HuH-7 (cell line): ENCODE results near the gene CD300LG.
"Not testable (repeated sequence)": the region's sequence is repeated elsewhere in the genome, so short reads cannot be mapped to it uniquely, and the experiment has no call there.

Experiments
- DNase-seq: peaks from one replicate; pipeline ENCODE4 v3.0.0; 2011; ENCODE audit warnings: low spot score

CD300LG gene, protein sequence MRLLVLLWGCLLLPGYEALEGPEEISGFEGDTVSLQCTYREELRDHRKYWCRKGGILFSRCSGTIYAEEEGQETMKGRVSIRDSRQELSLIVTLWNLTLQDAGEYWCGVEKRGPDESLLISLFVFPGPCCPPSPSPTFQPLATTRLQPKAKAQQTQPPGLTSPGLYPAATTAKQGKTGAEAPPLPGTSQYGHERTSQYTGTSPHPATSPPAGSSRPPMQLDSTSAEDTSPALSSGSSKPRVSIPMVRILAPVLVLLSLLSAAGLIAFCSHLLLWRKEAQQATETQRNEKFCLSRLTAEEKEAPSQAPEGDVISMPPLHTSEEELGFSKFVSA

DNA sequence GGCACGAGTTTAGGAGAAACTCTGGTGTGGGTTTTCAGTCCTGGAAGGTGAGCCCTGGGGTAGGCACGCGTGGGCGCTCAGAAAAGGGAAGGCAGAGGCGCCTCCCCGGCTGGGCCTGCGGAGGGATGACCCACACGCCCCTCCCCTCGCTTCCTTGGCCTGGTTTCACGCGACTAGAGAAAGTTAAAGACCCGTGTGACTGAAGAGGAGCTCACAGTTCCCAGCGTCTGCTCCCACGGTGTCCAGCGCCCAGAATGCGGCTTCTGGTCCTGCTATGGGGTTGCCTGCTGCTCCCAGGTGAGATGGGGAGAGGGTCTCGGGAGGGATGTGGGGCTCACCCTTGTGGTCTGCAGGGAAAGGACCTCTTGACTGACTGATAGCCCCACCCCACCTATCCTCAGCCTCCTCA is at the start of gene CD300LG:
Gene CD300LG (plus strand): TSS at position 214 of the 409 bp plus-strand sequence. CDS start 41 bp downstream, at position 255.
- DNase-seq = no peak

GRCh38 chr17:43798024-43798423 is 49.0 kb upstream of the CD300LG start:
- DNase-seq = not testable (repeated sequence)

DNA sequence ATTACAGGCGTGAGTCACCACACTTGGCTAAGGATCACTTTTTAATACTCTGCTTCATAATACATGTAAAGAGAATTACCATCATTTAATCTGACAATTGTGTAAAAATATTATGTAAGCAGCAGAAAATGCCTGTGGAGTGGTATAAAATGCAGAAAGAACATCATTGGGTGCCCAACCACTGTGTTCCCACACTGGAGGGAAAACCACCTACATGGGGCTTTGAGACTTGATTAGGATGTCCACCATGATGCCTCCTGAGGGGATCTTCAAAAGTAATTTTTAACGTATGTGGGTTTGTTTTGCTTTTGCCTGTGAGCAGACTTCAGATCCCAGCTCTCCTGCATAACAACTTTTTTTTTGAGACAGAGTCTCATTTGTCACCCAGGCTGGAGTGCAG is 47.9 kb upstream of the CD300LG start:
- no peak for DNase-seq

DNA sequence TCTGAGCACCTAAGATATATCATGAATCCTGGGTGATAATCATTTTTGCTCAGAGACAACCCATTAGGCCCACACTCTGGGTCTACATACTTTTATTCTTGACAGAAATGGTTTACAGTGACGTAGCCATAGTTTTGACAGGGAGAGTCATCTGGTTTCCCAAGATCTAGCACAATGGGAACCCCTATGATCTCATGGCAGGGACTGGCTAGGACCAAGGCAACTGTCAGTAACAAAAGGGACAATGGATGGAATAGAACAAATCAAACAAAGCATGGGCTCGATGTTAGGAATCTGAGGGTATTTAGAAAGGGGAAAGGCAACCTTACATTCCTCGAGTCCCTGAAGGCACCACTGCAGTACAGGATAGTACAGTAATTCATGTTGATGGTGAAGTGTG is 46.2 kb upstream of the CD300LG start:
- DNase-seq = no peak

DNA sequence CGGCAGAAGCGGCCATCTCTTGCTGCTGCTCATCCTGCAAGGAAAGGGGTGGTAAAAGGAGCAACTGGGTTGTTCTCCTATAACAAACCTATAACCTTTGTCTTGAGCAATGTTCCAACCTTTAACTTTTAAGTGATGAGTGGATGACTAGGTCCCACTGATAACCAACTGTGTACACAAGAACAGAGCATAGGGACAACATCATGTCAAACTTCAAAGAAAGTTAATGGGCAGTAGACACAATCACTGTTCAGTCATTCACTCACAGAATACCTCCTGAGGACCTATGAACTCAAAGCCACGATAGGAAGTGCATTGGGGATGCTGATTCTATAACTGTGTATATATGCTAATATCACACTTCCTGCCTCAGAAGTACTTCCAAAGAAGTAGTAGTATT is 45.1 kb upstream of the CD300LG start:
- no peak for DNase-seq

DNA sequence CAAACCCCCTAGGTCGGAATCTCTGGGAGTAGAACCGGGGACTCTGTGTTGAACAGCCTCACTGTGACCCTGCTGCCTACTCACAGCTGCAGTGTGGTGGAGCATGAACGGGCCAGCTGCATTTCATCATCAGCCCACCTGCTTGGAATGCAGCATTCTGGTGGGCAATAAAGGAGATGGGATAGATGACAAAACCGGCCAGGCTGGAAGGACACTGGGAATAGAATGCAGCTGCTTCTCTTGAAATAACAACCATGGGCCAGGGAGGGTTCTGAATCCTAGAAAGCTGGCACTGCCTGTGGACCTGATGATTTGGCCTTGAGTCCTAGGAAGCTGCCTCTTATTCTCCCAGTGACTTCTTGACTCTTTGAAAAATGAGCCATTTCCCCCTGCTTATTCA is 43.2 kb upstream of the CD300LG start:
- DNase-seq = no peak

- DNase-seq = no peak
Measured at GRCh38 chr17:43805117-43805516, 41.9 kb upstream of the CD300LG start.

- DNase-seq = no peak
Measured at GRCh38 chr17:43808076-43808475, 38.9 kb upstream of the CD300LG start.

DNA sequence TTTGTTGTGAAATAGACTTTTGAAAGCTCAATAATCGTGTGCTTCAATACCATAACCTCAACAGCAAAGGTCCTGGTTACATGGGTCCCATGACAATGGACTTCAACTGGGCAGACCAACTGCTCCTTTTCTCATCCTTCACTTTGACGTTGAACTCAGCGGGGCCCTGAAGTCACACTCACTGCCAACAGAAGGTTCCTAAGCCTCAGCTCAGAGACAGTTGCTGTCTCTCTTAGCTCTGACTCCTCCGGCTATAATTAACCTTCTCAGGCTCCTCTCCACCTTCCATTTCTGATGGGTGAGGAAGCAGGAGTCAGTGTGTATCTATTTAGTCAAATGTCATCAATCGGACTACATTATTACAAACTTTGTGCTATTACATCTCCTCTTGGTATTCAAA is 37.9 kb upstream of the CD300LG start:
- DNase-seq = no peak

GRCh38 chr17:43810226-43810715 is 36.7 kb upstream of the CD300LG start:
- no peak for DNase-seq

- DNase-seq = no peak
Measured at GRCh38 chr17:43810823-43811222, 36.2 kb upstream of the CD300LG start.

DNA sequence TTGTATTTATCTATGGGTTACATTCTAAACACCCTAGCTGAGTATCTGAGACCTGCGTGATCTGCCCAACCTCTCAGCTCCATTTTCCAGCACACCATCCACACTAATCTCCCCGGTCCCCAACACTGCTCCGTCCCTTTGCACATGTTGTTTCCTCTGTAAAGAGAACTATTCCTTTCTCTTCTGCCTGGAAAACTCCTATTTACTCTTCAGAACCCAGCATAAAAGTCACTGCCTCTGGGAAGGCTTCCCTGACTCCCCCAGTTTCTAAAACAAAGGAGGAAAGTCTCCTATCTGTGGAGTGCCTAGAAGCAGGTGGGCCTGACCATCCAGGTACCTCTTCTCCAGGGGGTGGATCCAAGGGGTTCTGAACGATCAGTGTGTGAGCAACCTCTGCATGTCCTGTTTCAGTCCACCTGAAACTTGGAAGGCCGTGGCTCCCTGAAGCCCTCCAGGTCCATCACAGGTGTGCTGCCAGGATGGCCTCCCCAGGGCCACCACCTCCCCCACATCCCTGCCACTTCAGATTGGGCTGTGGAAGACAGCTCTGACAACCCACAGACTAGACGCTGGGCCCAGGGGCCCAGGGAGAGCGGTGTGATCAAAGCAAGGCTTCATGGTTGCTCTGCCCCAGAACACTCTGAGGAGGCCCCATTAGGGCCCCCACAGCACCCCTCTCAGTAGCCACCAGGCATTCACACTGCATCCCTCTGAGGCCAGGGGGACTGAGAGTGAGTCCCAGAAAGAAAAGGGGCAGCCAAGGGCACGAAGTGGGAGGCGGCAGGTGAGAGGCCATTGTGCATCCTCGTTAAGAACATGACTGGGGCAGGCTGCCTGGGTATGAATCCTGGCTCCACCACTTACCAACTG is 34.3 kb upstream of the CD300LG start:
- DNase-seq = no peak

- DNase-seq = no peak
Measured at GRCh38 chr17:43813386-43813785, 33.6 kb upstream of the CD300LG start.

- no peak for DNase-seq
Measured at GRCh38 chr17:43814026-43814425, 33.0 kb upstream of the CD300LG start.

- DNase-seq = no peak
Measured at GRCh38 chr17:43814714-43815113, 32.3 kb upstream of the CD300LG start.

GRCh38 chr17:43816336-43817320 is 30.3 kb upstream of the CD300LG start:
- no peak for DNase-seq

DNA sequence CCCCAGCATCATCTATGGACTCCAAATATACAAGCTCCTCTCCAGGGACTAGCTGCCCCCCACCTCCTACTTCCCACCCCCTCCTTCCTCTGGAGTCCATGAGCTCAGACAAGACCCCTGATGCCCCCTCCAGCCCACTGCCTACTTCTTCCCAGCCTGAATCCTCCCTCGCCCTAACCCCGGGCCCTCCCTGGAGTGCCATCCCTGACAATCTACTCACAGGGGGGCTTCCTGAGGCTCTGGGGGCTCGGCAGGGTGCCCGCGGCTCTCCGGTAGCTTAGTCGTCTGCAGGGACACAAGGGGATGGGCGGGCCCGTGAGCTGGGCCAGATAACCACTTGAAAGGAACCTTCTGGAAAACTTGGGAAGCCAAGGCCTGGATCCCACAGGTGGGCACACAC is 29.1 kb upstream of the CD300LG start:
- no peak for DNase-seq

GRCh38 chr17:43818966-43819365 is 28.0 kb upstream of the CD300LG start:
- no peak for DNase-seq

DNA sequence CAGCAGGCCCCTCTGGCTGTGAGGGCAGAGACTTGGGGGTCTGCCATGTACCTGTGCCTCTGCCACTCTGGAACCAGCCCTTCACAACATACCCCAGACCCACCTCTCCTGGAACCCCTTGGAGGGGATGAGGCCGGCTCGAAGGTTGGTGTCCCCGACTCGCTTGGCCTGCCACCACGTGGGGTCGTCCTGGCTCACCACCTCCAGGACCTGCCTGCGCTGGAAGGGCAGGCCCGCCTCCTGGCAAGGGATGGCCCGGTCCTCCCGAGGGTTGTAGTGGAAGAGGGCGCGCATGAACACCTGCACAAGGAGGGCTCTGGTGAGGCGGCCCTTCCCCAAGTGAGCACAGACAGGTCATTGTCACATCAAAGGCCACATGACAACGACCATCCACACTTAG is 26.2 kb upstream of the CD300LG start:
- no peak for DNase-seq

DNA sequence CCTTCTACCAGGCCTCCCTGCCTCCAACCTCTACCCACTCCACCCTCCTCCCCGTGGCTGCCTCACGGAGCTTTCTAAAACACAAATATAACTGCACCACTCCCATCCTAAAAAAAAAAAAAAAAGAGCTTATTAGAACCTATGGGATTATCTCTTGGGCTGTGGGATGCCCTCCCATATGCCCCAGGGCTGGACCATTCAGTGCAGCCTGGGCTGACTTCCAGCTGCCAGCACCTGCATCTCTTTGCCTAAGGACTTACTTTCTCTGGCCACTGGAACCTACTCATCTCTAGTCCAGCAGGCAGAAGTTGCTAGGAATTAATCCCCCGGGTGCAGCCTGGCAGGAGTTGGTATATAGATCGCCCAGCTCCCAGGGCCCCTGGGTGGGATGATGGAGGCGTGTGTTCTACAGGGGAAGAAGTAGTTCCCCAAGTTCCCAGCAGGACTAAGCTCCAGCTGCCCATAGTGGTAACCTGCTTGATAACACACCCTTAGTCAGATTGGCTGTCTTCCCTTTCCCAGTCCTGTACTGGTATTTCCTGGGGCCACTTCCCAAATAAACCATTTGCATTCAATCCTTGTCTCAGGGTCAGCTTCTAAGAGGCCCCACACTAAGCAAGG is 24.3 kb upstream of the CD300LG start:
- no peak for DNase-seq

DNA sequence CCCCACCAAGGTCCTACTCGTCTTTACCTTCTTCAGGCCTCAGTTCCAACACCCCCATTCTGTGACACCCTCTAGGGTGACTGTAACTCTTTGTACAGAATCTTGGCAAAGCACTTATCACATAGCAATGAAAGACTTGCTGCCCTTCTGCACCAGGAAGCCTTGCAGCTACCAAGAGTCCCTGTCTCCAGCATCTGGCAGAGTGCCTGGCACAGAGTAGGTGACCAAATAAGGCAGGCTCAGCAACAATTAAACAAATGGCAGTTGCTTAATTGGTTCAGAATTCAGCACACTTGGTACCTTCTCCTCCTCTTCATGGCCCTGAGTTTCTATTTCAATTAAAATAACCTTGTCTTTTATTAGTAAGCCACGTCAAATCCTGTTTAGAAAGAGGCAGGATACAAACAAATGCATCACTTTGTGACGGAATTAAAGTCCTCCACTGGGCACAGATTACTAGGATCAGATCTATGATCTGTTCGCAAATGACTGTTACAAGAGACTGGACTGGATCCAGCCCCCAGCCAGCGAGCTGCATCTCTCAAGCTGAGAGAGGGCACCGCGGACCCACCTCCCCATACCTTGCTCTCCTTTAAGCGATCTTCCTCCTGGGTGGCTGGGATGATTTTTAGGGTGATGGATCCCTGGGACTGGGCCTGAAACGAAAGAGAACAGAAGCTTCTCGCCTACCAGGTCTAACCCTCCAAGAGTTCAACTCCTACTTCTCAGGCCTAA is 23.5 kb upstream of the CD300LG start:
- no peak for DNase-seq
